K562 (cell line): Measurements from ENCODE around the gene RASL12. TPM values are rescaled to one million over a fixed set of nuclear protein-coding genes. Genes with fewer than 3 reads are reported as not detected.

ENCODE experiments used
- ATAC-seq: fragments of 200-7000 bp; cut with Tn5 transposase; 3 replicates; pipeline ENCODE4 v1.9.1; 2020; ENCODE audit warnings: moderate library complexity
- BruUV-seq: library from RNA; stranded (reverse); fragments of 400-500 nt; replicated peaks from 2 replicates; lab custom pipeline; 2021; lab: Mats Ljungman, UMichigan
- CTCF ChIA-PET: fragments of 300-600 bp; formaldehyde crosslinking; extraction: SDS; loops from one replicate; lab custom pipeline; 2021; ENCODE audit warnings: low intra/inter-chr PET ratio; lab: Yijun Ruan, JAX
- POLR2A ChIA-PET: fragments of 300-600, 350-650 bp; sonication (Branson Sonifier 250); formaldehyde crosslinking; extraction: SDS; loops from one replicate; lab custom pipeline; 2021; ENCODE audit warnings: antibody characterized with exemption, inconsistent platforms; lab: Yijun Ruan, JAX
- DNase-seq, 4 experiments: peaks; one replicate each; pipeline versions ENCODE4 v3.0.0 to v3.0.0-alpha.2; 2011 to 2018; ENCODE audit warnings: low spot score in 3 of 4, mixed read lengths in 3 of 4; ENCODE audit errors: extremely low read depth in 1 of 4
- FAIRE-seq: peaks from 2 replicates; lab custom pipeline; 2011; peaks lifted over from hg19 to GRCh38; lab: Jason Lieb, UNC
- H2AFZ ChIP-seq: 2 replicates; pipeline ENCODE4 v1.6.0; 2011; ENCODE audit warnings: low read depth, low read length, control low read depth, inconsistent platforms
- H3K27ac ChIP-seq: fragments of 200-600 bp; 3 replicates; pipeline ENCODE4 v1.8.0; 2011; ENCODE audit warnings: low read depth, mild to moderate bottlenecking, control low read depth, inconsistent platforms, low read length, moderate library complexity, mixed read lengths; ENCODE audit errors: extremely low read depth
- H3K27me3 ChIP-seq, 2 experiments: fragments of 300-600 bp in 1 of 2; 2 replicates in 1 of 2; 3 replicates in 1 of 2; pipeline versions ENCODE4 v1.6.0 to v1.8.0; 2011; ENCODE audit warnings: inconsistent platforms in 2 of 2, low read length in 2 of 2, mild to moderate bottlenecking in 1 of 2, mixed read lengths in 1 of 2, moderate library complexity in 1 of 2; ENCODE audit not compliant: control insufficient read depth in 2 of 2, insufficient read depth in 2 of 2
- H3K36me3 ChIP-seq: fragments of 300-600 bp; 3 replicates; pipeline ENCODE4 v1.8.0; 2011; ENCODE audit warnings: mild to moderate bottlenecking, low read length, inconsistent platforms; ENCODE audit not compliant: control insufficient read depth, insufficient read depth
- H3K4me1 ChIP-seq, 2 experiments: fragments of 200-600 bp in 1 of 2; replicated peaks in 1 of 2; 2 replicates in 1 of 2; 3 replicates in 1 of 2; pipeline versions ENCODE4 v1.5.1 to v1.8.0; 2011; ENCODE audit warnings: inconsistent platforms in 2 of 2, low read length in 2 of 2, mild to moderate bottlenecking in 1 of 2, mixed read lengths in 1 of 2, moderate library complexity in 1 of 2; ENCODE audit not compliant: control insufficient read depth in 2 of 2, insufficient read depth in 2 of 2
- H3K4me2 ChIP-seq: 2 replicates; pipeline ENCODE4 v1.6.1; 2011; ENCODE audit warnings: low read length, control low read depth, inconsistent platforms, mixed read lengths; ENCODE audit not compliant: insufficient read depth
- H3K4me3 ChIP-seq: fragments of 200-600 bp; sonication (generic), shearing (Covaris generic); 2 replicates; pipeline ENCODE4 v1.5.1; 2016; ENCODE audit warnings: control low read depth, inconsistent platforms
- H3K79me2 ChIP-seq: fragments of 200-600 bp; 3 replicates; pipeline ENCODE4 v1.8.0; 2011; ENCODE audit warnings: low read length, inconsistent platforms; ENCODE audit not compliant: control insufficient read depth, insufficient read depth
- H3K9ac ChIP-seq, 2 experiments: 2 replicates each; pipeline versions ENCODE4 v1.6.0 to v1.6.1; 2011; ENCODE audit warnings: low read depth in 2 of 2, low read length in 2 of 2, control low read depth in 1 of 2, inconsistent platforms in 1 of 2, mild to moderate bottlenecking in 1 of 2, mixed read lengths in 1 of 2; ENCODE audit not compliant: insufficient read depth in 1 of 2
- H3K9me1 ChIP-seq: one replicate; pipeline ENCODE4 v1.6.0; 2011; ENCODE audit warnings: inconsistent platforms, mild to moderate bottlenecking, low read length, moderate library complexity; ENCODE audit not compliant: control insufficient read depth, insufficient read depth
- H3K9me3 ChIP-seq: replicated peaks from 2 replicates; pipeline ENCODE4 v1.5.1; 2011; ENCODE audit warnings: low read depth, low read length, inconsistent platforms; ENCODE audit not compliant: control insufficient read depth, insufficient read depth
- H4K20me1 ChIP-seq: replicated peaks from 2 replicates; pipeline ENCODE4 v1.6.1; 2011; ENCODE audit warnings: low read length, inconsistent platforms, mixed read lengths; ENCODE audit not compliant: control insufficient read depth, insufficient read depth
- FOXK1 ChIP-seq: sonication (generic); formaldehyde crosslinking; IDR thresholded peaks from 2 replicates; pipeline ENCODE4 v1.8.0; 2022; ENCODE audit warnings: missing genetic modification reagents, mild to moderate bottlenecking, borderline replicate concordance
- TFE3 ChIP-seq: fragments of 450-650 bp; formaldehyde crosslinking; IDR thresholded peaks from 2 replicates; pipeline ENCODE4 v1.4.0; 2020; ENCODE audit warnings: mild to moderate bottlenecking, mixed read lengths
- ZNF316 ChIP-seq: fragments of 450-650 bp; IDR thresholded peaks from 2 replicates; pipeline ENCODE4 v1.6.1; 2016
- WGBS: fragments of 100-300 bp; shearing (Covaris generic); methylation state at CpG from one replicate; pipeline ENCODE4 v1.1.6; 2016; ENCODE audit warnings: low coverage, mixed read lengths; ENCODE audit not compliant: insufficient coverage; ENCODE audit errors: missing lambda C conversion rate; 5-methylcytosine and 5-hydroxymethylcytosine counted together
- in situ Hi-C: fragments of 300-500 bp; cut with MboI; formaldehyde crosslinking; loops from 4 replicates; pipeline ENCODE4 v1.15.0; 2018; ENCODE audit warnings: inconsistent platforms, mixed read lengths
- intact Hi-C: fragments of 100-400 bp; cut with micrococcal nuclease; formaldehyde crosslinking; loops from 2 replicates; pipeline ENCODE4 v1.14.2; 2022
- polyA plus RNA-seq, 8 experiments: library from polyadenylated mRNA; depleted of rRNA in 4 of 8; stranded (reverse) in 5 of 8; unstranded in 3 of 8; fragments of >200 nt; fragmentation: Nextera tagmentation in 2 of 8; fragmentation: Illumina TruSeq in 1 of 8; extraction: Ambion mirVana in 2 of 8; extraction: Trizol in 1 of 8; gene quantifications; 2 replicates each; pipeline versions ENCODE4 v1.2.1 to v1.2.3, GENCODE V29; 2011 to 2014; ENCODE audit warnings: inconsistent platforms in 1 of 8, missing spikeins in 1 of 8
- total RNA-seq, 7 experiments: library from RNA; depleted of rRNA in 6 of 7; stranded (reverse); fragments of >200 nt in 6 of 7; fragmentation: Illumina TruSeq in 2 of 7; extraction: Trizol in 2 of 7; gene quantifications; 2 replicates each; pipeline versions ENCODE4 v1.2.1 to v1.2.3, GENCODE V29; 2011 to 2021; ENCODE audit warnings: low replicate concordance in 1 of 7

RASL12 gene
- total and polyA plus RNA-seq, 9 of the 15 experiments (the other 6 are each of a cell fraction or from before 2014, with no cell fraction given) = not detected

GRCh38 chr15:65081270-65081669, 13.5 kb upstream of the RASL12 start (continued):
- TF ChIP-seq TFE3 (CRISPR knock-in tag) = peak; percentile 48

- in situ Hi-C loops = no loop called here
- Histone ChIP-seq H3K9me1 (no peaks in the 10 kb centered on the region), H3K27me3 (peaks cover 23 to 45% of the 10 kb centered on the region in 2 experiments), H4K20me1 (no peaks in the 10 kb centered on the region), H3K9ac (no peak overlapping the region), H3K27ac (no peak overlapping the region), H3K36me3 (no peaks in the 10 kb centered on the region), H3K4me2 (no peak overlapping the region), H3K79me2 (no peaks in the 10 kb centered on the region), H3K4me1 (peaks cover 0 to 16% of the 10 kb centered on the region in 2 experiments; a peak in 2 of 5 replicates), H2AFZ (no peak overlapping the region), H3K9me3 (no peaks in the 10 kb centered on the region; the same call in 1 of the 2 replicates)
- DNase-seq (no peak), FAIRE-seq (no peak), ATAC-seq (no peak)
- ChIA-PET CTCF (no interaction called here), POLR2A (interaction anchor here (0.8 to 1.0 kb wide), 2 partner anchors 13 to 225 kb away, joined by 3 read pairs; partner anchors contain the start of gene RNU5B-1)
- intact Hi-C loops = no loop called here
- BruUV-seq = no TSS peak
- 7% methylated on average over 5 of the region's 5 CpGs for WGBS
- peak; percentile 26; the same call in 1 of the 2 replicates for TF ChIP-seq ZNF316
- TF ChIP-seq FOXK1 (CRISPR knock-in tag) = no peak
- TF ChIP-seq, all 486 proteins: peak for 1
- H3K4me3 ChIP-seq = no peak overlapping the region
Observed at GRCh38 chr15:65079580-65079979, 11.8 kb upstream of the RASL12 start.
